Esophagus squamous epithelium (tissue), 5 donors: ENCODE measurements around the gene FCN1. TPM values are rescaled to one million over a fixed set of nuclear protein-coding genes. Genes with fewer than 3 reads are reported as not detected.

ENCODE experiments used
- DNase-seq: peaks from one replicate; lab custom pipeline; 2025; lab: John Stamatoyannopoulos, UW
- H3K27ac ChIP-seq, 4 donors: fragments of 200-600 bp; sonication (generic); one replicate each; pipeline ENCODE4 v1.5.1; 2016 to 2019; ENCODE audit warnings: mild to moderate bottlenecking in 1 of 4
- H3K27me3 ChIP-seq, 4 donors: fragments of 200-600 bp; sonication (generic); 1 replicate in 3 of 4; 2 replicates in 1 of 4; pipeline versions ENCODE4 v1.5.1 to v1.6.0; 2017 to 2021; ENCODE audit warnings: antibody characterized with exemption in 1 of 4
- H3K36me3 ChIP-seq, 3 donors: fragments of 200-600 bp; sonication (generic); one replicate each; pipeline ENCODE4 v1.5.1; 2016 to 2019
- H3K4me1 ChIP-seq, 3 donors: fragments of 200-600 bp; sonication (generic); one replicate each; pipeline ENCODE4 v1.5.1; 2017 to 2019
- H3K4me3 ChIP-seq, 4 donors: fragments of 200-600 bp; sonication (generic); 1 replicate in 3 of 4; 2 replicates in 1 of 4; pipeline ENCODE4 v1.5.1; 2016 to 2019; ENCODE audit warnings: mild to moderate bottlenecking in 2 of 4, moderate library complexity in 1 of 4
- H3K9me3 ChIP-seq, 3 donors: fragments of 200-600 bp; sonication (generic); one replicate each; pipeline ENCODE4 v1.5.1; 2016 to 2019
- CTCF ChIP-seq, 6 experiments: fragments of 450-650 bp in 4 of 6; fragments of 200-600 bp in 2 of 6; sonication (generic) in 2 of 6; IDR thresholded peaks; one replicate each; pipeline ENCODE4 v1.5.1; 2016 to 2019; ENCODE audit warnings: antibody characterized with exemption in 6 of 6, mild to moderate bottlenecking in 4 of 6, moderate library complexity in 4 of 6
- POLR2A ChIP-seq, 4 donors: fragments of 450-650 bp; IDR thresholded peaks; one replicate each; pipeline ENCODE4 v1.6.1; 2017; ENCODE audit warnings: antibody characterized with exemption in 4 of 4, mild to moderate bottlenecking in 4 of 4, moderate library complexity in 3 of 4
- whole genome bisulfite sequencing, 2 donors: methylation state at CpG; one replicate each; pipeline ENCODE4 v1.1.5; 2018; 5-methylcytosine and 5-hydroxymethylcytosine counted together
- intact Hi-C: fragments of 100-400 bp; cut with DNase I; formaldehyde crosslinking; loops from one replicate; pipeline ENCODE4 v1.15.0; 2022
- total RNA-seq, 4 donors: library from RNA; depleted of rRNA; stranded (reverse); fragments of >200 nt; gene quantifications; one replicate each; pipeline ENCODE4 v1.1.0, GENCODE V29; 2016
- donor health status: DM: yes; HTN: yes; CAD: no.

The FCN1 gene
- total RNA-seq, 4 donors from 2014 or later: 0.22 to 5.7 (median 0.76) TPM; not detected in 1

- 36 to 42% methylated on average over 10 to 13 of the region's 14 CpGs for WGBS, 2 donors
- no peak overlapping the region for H3K4me3 ChIP-seq
Observed at GRCh38 chr9:134895908-134896833, 21.5 kb downstream of the FCN1 start.

GRCh38 chr9:134895567-134895907, 22.2 kb downstream of the FCN1 start:
- H3K4me3 ChIP-seq: no peak overlapping the region
- peaks cover 0 to 6% (median 0%) of the 10 kb centered on the region in 3 donors for H3K9me3 ChIP-seq
- TF ChIP-seq CTCF (IDR thresholded peaks at IDR 0.05) (no peak), POLR2A (IDR thresholded peaks at IDR 0.05) (no peak)
- DNase-seq: no peak
- H3K27me3 ChIP-seq: peaks cover 0 to 34% (median 0%) of the 10 kb centered on the region in 4 donors
- H3K27ac ChIP-seq: peak overlapping the region in 2 of 4 donors; percentile 69 to 73
- WGBS, 2 donors: 13 to 22% methylated on average over 2 of the region's 2 CpGs
- intact Hi-C loops: no loop called here
- no peaks in the 10 kb centered on the region for H3K36me3 ChIP-seq
- peaks cover 0 to 19% (median 8%) of the 10 kb centered on the region in 3 donors for H3K4me1 ChIP-seq

More at GRCh38 chr9:134895908-134896833, 21.5 kb downstream of the FCN1 start:
- Histone ChIP-seq H3K9me3 (peaks cover 0 to 6% (median 0%) of the 10 kb centered on the region in 3 donors), H3K27ac (peak overlapping the region in 3 of 4 donors; percentile 31 to 73 (median 69)), H3K27me3 (peaks cover 0 to 38% (median 0%) of the 10 kb centered on the region in 4 donors), H3K36me3 (no peaks in the 10 kb centered on the region), H3K4me1 (peaks cover 0 to 19% (median 8%) of the 10 kb centered on the region in 3 donors)
- TF ChIP-seq CTCF (IDR thresholded peaks at IDR 0.05): no peak
- no peak for TF ChIP-seq POLR2A (IDR thresholded peaks at IDR 0.05)
- intact Hi-C loops: no loop called here
- DNase-seq: no peak

- no peak for DNase-seq
- H3K36me3 ChIP-seq: no peaks in the 10 kb centered on the region
- H3K4me3 ChIP-seq: no peak overlapping the region
- intact Hi-C loops: no loop called here
- peak overlapping the region in 1 of 4 donors; percentile 69 for H3K27ac ChIP-seq
- H3K4me1 ChIP-seq: peaks cover 0 to 19% (median 8%) of the 10 kb centered on the region in 3 donors
- no peak for TF ChIP-seq POLR2A (IDR thresholded peaks at IDR 0.05)
- no peak for TF ChIP-seq CTCF (IDR thresholded peaks at IDR 0.05)
- H3K9me3 ChIP-seq: peaks cover 0 to 6% (median 0%) of the 10 kb centered on the region in 3 donors
- peaks cover 0 to 34% (median 0%) of the 10 kb centered on the region in 4 donors for H3K27me3 ChIP-seq
- WGBS, 2 donors: 23 to 27% methylated on average over 3 of the region's 3 CpGs
Observed at GRCh38 chr9:134895097-134895496, 22.6 kb downstream of the FCN1 start.

GRCh38 chr9:134894136-134894860, 23.4 kb downstream of the FCN1 start:
- no peak for DNase-seq
- peaks cover 0 to 19% (median 8%) of the 10 kb centered on the region in 3 donors for H3K4me1 ChIP-seq
- H3K4me3 ChIP-seq: no peak overlapping the region
- H3K9me3 ChIP-seq: peaks cover 0 to 6% (median 0%) of the 10 kb centered on the region in 3 donors
- peaks cover 0 to 34% (median 0%) of the 10 kb centered on the region in 4 donors for H3K27me3 ChIP-seq
- TF ChIP-seq POLR2A (IDR thresholded peaks at IDR 0.05) (no peak), CTCF (IDR thresholded peaks at IDR 0.05) (no peak)
- H3K27ac ChIP-seq: peak overlapping the region in 1 of 4 donors; percentile 7
- intact Hi-C loops: no loop called here
- no peaks in the 10 kb centered on the region for H3K36me3 ChIP-seq
- WGBS, 2 donors: 89 to 97% methylated on average over 4 to 7 of the region's 7 CpGs
